Activated CD4-positive, alpha-beta T cell treated with anti-CD3 and anti-CD28 coated beads, Interleukin-2, amount 50 U/mL, for 16 hours (primary cell): ENCODE data around the gene SAP30BP.

Experiments used
- DNase-seq: peaks from one replicate; pipeline ENCODE4 v3.0.0-alpha.2; 2020

The SAP30BP gene

DNA sequence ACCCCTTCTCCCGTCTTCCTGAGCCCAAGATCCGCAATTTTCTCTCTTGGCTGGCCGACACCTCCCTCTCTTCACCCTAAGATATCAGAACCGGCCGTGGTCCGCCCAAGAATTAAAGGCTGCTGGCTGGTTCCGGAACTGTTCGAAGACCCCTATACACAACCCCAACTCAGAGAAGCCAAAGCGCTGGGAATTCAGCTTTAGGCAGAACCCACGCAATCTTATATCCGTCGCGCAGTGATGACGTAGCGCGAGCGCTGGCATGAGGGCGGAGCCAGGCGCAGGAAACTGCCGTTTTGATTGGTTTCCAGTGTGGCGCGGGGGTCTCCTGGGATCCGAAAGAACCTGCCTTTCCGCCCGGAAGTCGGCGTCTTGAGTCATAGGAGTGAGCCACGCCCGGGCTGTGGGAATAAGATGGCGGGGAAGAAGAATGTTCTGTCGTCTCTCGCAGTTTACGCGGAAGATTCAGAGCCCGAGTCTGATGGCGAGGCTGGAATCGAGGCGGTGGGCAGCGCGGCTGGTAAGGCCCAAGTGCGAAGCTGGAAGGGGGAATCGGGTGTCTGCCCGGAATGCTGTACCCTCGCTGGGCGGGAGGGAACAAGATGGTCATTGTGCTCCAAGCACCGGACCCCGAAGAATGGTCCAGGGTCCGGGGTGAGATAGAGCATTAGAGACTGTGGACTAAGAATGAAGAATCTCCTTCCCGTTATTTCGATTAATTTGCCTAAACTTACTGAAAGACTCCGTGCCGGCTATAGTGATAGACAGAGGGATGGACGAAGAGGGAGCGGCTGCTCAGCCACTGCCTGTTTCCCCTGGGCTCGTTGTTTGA lies at the start of gene SAP30BP, which contains the start of gene RECQL5:
TSS of gene SAP30BP (plus strand) at position 380 of the 832 bp plus-strand sequence. CDS start at position 415, 35 bp downstream.
TSS of gene RECQL5 (minus strand) at position 196 of the 832 bp plus-strand sequence. CDS start 597 bp downstream, outside the sequence.
- peak; percentile 98 for DNase-seq

DNA sequence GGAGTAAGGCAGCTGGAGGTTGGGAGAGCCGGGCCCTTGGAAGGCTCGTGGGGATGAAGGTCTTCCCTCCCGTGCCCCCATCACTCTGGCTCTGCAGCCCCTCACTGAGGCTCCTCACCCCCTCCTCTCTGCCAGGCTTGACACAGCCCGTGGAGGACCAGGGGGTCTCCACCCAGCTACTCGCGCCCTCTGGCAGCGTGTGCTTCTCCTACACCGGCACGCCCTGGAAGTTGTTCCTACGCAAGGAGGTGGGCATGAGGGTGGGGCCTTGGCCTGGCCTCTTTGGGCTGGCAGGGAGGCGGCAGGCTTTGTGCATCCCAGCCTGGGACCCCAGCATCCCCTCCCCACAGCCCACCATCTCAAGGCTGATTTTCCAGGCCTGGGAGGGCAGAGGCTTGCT lies 49.5 kb upstream of the SAP30BP start:
- DNase-seq = no peak

DNA sequence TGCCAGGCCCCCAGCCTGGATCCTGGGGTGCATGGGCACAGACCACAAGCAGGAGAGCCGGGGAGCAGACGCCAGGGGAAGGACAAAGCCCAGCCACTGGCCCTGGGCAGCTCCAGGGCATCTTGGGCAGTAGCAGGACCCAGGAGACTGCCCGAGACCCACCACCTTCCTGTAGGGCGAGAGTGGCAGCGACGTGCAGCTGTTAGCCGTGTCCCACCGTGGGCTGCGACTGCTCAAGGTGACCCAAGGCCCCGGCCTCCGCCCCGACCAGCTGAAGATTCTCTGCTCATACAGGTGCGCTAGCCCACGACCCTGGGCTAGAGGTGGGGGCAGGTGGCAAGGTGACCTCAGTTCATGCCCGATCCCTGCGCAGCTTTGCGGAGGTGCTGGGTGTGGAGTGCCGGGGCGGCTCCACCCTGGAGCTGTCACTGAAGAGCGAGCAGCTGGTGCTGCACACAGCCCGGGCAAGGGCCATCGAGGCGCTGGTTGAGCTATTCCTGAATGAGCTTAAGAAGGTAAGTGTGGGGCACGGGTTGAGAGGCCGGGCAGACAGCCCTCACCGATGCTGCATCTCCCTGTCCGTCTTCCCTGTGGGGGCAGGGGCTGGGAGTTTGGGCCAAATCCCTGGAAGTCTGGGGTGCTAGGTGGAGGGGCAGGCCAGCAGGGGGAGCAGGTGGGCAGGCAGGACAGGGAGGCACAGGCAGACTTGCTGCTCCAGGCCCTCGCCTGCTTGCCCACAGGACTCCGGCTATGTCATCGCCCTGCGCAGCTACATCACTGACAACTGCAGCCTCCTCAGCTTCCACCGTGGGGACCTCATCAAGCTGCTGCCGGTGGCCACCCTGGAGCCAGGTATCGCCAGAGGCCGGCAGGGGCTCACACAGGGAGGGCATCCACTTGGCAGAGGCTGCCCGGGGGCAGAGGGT lies 47.4 kb upstream of the SAP30BP start:
- no peak for DNase-seq

DNA sequence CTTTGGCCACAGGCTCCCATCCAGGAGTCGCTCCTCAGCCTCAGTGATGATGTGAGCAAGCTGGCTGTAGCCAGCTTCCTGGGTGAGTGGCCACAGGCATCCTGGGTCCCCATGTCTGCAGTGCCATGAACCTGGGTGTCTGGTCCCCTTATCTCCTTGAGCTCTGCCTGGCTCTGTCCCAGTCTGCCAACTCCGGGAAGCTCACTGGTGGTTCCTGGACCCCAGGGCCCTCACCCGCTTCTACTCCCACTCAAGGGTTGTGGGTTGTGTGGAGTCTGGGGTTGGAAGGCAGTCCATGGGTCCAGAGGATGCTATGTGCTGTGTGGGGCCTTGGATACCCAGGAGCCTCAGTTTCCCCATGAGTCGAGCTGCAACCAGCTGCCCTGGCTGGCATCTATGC lies 45.6 kb upstream of the SAP30BP start:
- DNase-seq = no peak

DNA sequence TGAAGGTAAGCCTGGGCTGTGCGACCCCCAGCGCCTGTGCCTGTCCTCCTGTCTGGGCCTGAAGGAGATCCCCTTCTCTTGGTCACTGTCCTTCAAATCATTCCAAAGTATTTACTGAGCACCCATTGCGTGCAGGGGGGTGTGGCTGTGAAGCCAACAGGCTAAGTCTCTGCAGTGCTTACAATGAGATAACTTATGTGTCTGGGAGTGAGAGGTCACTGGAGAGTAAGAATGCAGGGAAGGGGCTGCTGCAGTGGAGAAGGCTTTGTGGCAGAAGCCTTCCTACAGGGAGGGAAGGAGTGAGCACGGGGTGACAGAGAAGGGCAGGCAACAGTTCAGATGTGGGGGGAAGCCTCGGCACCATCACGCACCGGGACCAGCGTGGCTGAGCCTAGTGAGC lies 45.1 kb upstream of the SAP30BP start:
- DNase-seq = no peak

DNA sequence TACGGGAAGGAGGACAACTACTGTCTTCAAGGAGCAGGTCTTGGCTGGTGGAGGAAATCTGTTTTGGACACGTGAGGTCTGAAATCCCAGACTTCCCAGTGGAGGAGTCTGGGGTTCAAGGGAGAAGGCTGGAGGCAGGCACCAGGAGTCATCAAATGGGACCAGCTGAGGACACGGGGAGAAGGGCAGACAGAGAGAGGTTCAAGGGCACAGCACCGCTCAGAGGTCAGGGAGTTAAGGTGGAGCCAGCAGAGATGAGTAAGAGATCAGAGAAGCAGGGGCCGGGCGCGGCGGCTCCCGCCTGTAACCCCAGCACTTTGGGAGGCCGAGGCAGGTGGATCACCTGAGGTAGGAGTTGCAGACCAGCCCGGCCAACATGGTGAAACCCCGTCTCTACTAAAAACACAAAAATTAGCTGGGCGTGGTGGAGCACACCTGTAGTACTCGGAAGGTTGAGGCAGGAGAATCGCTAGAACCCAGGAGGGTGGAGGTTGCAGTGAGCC lies 44.3 kb upstream of the SAP30BP start:
- no peak for DNase-seq

DNA sequence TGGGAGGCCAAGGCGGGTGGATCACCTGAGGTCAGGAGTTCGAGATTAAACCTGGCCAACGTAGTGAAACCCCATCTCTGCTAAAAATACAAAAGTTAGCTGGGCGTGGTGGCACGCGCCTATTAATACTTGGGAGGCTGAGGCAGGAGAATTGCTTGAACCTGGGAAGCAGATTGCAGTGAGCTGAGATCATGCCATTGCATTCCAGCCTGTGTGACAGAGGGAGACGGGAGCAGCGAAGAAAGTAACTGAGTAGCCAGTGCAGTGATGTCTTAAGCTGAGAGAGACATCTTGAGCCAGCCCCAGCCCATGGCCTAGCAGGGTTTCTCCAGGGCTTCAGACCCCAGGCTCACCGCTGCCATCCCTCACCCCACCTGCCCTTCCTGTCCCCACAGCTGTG lies 43.8 kb upstream of the SAP30BP start:
- no peak for DNase-seq

DNA sequence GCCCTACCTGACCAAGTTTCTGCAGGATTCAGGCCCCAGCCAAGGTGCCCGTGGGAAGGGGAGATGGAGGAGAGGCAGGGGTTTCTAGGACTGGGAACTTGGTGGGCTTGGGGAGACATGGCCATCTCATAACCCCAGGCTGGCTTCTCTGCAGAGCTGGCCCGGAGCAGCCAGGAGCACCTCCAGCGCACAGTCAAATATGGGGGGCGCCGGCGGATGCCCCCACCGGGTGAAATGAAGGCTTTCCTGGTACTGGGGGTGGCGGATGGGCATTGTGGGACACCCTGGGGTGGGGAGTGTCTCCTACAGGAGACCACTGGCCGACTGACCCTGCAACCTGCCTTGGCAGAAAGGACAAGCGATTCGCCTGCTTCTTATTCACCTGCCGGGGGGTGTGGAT lies 43.1 kb upstream of the SAP30BP start:
- no peak for DNase-seq

DNA sequence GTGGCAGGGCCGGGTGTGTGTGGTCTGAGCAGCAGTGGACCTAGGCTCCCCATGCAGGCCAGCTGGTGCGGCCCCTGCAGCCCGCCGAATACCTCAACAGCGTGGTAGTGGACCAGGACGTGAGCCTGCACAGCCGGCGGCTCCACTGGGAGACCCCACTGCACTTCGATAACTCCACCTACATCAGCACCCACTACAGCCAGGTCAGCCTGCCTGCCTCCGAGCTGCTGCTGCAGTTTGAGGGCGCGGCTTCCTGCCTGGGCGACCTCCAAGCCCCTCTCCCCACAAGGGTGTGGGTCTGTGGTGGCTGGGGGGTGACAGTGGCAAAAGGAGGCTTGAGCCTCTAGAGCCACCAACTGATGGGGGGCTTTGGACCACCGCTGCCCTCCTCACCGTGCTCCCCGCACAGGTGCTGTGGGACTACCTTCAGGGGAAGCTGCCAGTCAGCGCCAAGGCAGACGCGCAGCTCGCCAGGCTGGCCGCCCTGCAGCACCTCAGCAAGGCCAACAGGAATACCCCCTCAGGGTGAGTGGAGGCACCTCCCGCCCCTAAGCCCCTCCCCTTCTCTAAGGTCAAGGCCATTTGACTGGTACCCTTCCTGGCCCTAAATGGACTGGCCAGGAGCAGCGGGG lies 42.3 kb upstream of the SAP30BP start:
- DNase-seq = no peak

DNA sequence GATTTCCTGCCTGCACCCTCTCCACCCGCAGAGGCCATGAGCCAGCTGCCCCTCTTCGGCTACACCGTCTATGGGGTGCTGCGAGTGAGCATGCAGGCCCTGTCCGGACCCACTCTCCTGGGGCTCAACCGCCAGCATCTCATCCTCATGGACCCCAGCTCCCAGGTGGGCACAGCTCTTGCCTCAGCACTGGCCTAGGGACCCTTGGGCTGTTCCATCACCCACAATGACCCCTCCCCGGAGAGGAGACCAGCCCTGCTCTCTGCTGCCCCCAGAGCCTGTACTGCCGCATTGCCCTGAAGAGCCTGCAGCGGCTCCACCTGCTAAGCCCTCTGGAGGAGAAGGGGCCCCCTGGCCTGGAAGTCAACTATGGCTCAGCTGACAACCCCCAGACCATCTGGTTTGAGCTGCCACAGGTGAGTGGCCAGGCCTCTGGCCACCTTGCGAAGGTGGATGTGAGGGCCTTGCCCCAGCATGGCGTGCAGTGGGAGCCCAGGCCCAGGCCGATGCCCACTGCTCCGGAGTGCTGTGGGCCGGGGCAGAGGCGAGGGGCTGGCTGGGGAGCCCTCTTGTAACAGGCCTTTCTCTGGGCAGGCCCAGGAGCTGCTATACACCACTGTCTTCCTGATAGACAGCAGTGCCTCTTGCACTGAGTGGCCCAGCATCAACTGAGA lies 41.2 kb upstream of the SAP30BP start:
- DNase-seq = peak; percentile 21

DNA sequence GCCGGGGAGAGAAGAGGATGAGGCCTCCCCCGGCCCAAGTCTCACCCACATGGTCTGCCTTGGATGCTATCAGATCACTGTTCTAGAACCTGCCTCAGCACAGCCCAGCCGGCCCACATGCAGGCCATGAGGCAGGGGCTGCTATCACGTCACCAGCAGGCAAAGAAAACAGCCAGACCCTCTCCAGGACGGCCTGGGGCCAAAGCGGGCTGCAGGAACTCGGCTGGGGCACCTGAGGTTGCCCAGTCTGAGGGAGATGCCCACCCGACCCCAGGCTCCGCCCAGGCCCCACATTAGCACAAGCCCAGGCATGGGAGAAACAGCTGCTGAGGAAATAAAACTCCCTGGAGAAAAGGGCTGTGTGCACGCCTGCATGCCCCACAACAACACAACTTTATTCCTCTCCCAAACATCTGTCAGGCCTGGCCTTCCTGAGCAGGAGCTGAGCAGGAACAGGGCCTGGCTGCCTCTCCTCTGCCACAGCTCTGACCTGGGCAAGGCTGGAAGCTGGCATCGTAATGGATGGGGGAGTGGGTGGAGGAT lies 40.6 kb upstream of the SAP30BP start:
- DNase-seq = no peak

DNA sequence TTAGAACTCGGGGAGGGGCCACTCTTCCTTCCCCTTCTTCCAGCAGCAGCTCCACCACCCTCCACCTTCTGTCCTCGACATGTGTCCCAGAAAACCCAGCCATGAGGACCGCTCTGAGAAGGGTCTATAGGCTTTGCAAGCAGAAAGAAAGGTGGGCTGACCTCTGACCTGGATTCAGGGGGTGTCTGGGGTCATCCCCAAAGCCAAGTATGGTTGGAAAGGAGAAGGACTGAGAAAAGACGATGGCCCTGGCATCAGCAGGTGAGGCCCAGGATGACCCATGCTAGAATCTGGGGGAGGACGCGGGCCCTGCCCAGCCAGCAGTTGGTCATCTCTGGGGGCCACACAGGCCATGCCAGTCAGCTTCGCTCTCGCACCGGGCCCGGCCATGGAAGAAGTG lies 40.0 kb upstream of the SAP30BP start:
- no peak for DNase-seq

DNA sequence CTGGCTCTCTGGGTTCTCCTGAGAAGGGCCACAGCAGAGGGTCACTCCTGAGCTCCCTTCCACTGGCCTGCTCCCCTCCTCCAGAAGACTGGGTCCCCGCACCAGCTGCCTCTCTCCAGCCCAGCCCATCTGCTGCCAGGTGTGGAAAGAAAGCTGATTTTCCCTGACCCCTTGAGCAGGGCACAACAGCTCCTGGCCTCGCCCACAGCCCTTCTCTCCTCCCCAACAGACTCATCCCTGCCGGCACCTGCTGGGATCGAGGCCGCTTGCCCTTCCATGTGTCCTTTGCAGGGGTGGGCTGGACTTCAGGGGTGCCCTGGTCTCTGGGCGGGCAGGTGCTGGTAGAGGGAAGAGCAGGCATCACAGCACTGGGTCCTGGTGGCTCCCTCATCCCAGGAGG lies 38.7 kb upstream of the SAP30BP start:
- no peak for DNase-seq

DNA sequence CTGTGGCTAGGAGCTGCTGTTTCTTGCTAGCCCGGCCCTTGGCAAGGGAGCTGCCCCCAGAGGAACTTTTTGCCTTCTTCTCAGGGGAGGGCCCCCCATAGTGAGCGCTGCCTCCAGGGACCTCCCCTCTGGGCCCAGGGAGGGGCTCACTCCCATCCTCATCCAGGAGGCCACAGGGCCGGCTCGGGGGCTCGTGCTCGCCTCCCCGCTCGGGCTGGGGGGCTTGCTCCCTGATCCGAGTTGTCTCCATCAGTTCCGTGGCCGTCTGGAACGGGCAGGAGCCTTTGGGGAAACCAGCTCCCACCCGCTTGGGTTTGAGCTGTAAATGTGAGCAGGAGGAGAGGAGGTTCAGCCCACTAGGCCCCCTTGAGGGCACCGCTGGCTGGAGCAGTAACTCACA lies 38.0 kb upstream of the SAP30BP start:
- no peak for DNase-seq

DNA sequence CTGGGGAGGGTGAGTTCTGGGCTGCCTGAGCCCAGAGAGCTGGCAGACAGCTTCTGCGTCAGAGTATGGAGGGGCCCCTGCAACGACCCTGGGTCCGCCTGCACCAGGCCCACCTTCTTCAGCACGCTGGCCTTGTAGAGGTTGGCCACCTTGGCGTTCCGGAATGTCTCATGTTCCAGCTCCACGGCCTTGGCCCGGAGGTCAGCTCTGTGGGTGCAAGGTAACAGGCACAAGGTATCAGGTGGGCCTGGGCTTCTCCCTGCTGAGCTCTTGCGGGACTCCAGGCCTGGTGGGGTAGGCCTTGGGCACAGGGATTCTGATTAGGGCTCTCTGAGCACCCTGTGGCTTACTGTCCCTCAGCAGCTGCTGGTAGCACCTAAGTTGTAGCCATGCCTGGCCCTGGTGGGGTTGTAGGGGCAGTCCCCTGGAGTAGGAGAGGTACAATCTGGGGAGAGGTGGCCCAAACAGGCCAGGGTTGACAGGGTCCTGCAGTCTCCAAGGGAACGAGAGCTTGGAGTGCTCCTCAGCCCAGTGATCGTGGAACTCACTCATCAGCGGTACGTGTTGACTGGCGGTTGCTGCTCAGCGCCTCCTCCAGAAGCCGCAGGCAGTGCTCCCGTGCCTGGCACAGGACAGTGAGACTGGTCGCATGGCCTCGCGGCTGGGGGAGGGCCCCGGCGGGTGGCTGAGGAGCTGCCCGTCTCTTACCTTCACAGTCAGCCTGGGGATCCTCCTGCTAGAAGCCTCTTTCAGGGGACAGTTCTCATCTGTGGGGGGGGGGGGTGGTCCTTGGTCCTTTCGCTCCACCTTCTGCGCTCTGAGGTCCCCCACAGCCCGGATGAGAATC lies 36.8 kb upstream of the SAP30BP start:
- DNase-seq = no peak

DNA sequence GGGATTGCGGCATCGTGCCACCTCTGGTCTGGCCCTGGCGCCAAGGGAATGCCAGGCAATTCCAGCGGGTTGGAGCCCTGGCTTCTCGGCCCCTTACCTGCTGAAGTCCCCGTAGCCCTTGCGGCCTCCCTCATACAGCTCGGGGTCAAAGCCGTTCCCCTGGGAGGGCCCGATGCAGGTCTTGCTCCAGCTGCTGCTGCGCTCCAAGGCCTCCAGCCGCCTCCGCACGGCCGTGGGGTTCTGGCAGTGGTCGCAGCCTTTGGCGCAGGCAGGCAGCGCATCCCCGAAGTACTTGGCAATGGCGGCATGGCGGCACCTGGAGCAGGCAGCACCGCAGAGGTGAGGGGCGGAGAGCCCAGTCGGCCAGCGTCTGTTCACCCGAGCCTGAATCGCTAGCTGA lies 35.8 kb upstream of the SAP30BP start:
- DNase-seq = no peak

DNA sequence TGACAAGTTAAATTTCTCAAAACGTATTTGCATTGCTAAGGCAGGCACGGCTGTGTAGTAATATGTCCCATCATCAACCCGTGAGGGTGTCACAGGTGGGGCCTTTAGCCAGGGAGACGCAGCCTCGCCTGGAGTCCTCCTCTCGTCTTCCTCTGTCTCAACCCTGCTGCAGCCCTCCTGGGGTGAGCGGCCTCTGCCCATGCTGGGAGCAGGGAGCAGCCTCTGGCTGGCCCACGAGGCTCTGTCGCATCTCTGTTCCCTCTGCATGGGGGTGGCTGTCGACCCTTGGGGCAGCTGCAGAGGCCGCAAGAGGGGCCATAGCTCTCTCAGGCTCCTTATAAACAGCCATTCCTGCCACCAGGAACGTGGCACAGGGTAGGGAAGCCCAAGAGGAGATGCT lies 34.7 kb upstream of the SAP30BP start:
- no peak for DNase-seq

DNA sequence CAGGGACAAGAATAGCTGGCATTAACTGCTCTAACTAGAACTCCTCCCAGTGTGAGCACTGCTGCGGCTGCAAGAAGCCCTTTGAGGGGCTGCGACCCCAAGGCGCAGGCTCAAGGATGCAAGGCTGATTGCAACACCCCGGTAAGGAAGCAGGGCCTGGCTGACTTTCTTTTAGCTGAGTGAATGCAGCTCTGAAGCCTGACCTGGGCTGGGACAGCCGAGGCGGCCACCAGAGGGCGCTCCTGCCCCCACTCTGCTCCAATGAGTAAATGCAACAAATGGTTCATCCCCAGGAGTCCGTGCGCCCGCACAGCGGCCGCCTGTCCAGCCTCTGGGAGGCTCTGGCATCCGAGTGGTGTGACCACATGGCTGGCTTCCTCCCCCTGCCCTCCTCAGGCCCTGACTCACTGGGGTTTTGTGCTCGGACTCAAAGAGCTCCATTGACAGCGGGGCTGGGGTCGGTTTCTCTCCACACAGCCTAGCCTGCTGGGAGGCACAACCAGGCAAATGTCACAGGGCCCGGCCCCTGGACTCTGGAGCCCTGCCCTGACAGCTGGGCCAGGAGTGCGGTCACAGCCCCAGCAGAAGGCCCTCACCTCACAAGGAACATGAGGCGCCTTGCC lies 34.2 kb upstream of the SAP30BP start, which contains the start of gene SMIM5:
TSS of gene SMIM5 (plus strand) at position 572 of the 623 bp plus-strand sequence. CDS start 6,768 bp downstream, outside the sequence.
- DNase-seq = peak; percentile 82

DNA sequence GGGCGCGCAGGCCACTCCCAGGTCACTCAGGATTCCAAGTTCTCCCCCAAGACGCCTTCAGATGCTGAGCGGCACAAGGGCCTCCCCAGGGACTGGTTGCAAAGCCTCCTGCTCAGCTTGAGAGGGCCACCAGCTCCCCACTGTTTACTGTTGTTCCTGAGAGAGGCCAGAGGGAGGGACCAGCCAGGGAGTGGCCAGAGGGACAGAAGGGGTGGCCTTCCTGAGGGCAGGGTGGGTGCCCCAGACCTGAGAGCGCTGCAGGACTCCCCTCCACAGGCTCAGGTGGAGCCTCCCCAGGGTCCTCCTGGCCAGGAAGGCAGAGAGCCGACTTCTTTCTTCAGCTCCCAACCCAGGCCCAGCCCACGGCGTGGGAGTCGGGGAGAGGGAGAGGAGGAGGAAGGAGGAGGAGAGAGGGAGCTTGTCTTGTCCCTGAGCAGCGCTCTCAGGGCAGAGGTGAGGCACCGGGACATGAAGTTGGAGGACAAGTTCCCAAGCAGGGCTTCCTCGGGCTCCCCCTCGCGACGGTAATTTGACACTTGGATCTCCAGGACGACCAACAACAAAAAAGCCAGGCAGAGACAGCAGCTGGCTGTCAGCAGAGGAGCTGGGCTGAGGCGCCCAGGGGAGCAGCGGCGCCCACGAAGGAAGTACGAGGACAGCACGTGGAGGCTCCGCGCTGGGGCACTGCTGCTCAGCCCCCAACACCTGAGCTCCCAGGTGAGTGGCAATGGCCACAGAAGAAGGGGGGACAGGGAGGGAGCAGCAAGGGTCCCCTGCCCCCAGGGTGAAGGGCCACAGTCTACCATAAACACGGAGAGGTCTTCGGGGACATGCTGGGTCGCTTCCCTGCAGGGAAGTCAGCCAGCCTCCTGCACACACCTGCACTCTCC lies 33.4 kb upstream of the SAP30BP start:
- peak; percentile 44 for DNase-seq

DNA sequence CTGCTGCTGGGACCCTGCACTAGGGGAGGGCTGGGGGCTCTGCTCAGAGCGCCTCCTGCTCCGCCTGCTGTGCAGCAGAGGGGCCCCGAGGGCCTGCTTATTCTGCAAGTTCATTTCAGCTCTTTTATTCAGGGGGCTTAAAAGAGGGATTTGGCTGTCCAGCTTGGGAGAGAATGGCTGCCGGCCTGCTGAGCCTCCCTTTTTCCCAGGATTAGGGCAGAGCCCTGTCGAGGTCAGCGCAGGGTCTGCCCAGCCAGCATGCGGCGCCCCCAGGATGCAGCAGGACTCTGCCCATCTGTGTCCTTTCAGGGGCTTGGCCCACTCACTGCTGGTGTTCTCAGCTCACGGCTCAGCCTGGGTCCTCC lies 32.8 kb upstream of the SAP30BP start:
- DNase-seq = no peak
